Bronchial epithelial cell (primary cell): ENCODE data around the gene JPH4. TPM values are rescaled to one million over a fixed set of nuclear protein-coding genes. Genes with fewer than 3 reads are reported as not detected.
A peak's percentile ranks its signal among the peaks of the same experiment; 100 is the strongest.

Experiments
- DNase-seq: peaks from one replicate; pipeline ENCODE4 v3.0.0-alpha.2; 2010; ENCODE audit warnings: low read depth
- FAIRE-seq: peaks from 2 replicates; lab custom pipeline; 2011; peaks lifted over from hg19 to GRCh38; lab: Jason Lieb, UNC
- H3K27me3 ChIP-seq: 2 replicates; pipeline ENCODE4 v1.5.1; 2011; ENCODE audit warnings: low read length; ENCODE audit not compliant: control insufficient read depth, insufficient read depth
- H3K36me3 ChIP-seq: 2 replicates; pipeline ENCODE4 v1.5.1; 2011; ENCODE audit warnings: low read length; ENCODE audit not compliant: control insufficient read depth, insufficient read depth
- H3K4me3 ChIP-seq: 2 replicates; pipeline ENCODE4 v1.5.1; 2011; ENCODE audit warnings: mild to moderate bottlenecking, low read depth, low read length, control low read depth
- total RNA-seq: library from RNA; depleted of rRNA; stranded (reverse); fragments of >200 nt; gene quantifications from 2 replicates; pipeline ENCODE4 v1.2.1, GENCODE V29; 2014
- TF ChIP-seq, protein P1 (sequence below): IDR thresholded peaks from 2 replicates; pipeline ENCODE4 v1.5.1; 2011; ENCODE audit warnings: mild to moderate bottlenecking, moderate library complexity, low read length, control low read depth, inconsistent platforms; ENCODE audit not compliant: insufficient read depth, severe bottlenecking

The JPH4 gene
- total RNA-seq, 1 donor from 2014 or later, result not detected

DNA sequence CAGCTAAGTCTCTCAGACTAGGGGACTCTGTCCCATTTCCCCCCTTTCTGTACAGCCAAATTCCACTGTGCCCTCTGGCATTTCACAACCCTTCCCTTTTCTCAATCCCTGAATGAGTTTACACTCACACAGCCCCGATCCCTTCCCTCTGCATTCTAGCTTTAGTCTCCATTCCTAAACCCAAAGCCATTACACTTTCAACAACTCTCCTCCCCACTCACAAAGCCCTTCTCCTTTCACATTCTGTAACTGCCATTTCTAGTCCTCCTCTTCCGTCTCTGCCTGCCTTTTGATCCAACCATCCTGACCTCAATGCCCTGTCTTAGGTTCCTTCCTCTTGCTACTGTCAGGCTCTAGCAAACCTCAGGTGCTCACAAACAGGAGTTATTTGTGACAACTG is 30.7 kb downstream of the JPH4 start:
- no peaks in the 10 kb centered on the region for H3K36me3 ChIP-seq
- H3K4me3 ChIP-seq, result no peak overlapping the region
- DNase-seq (no peak), FAIRE-seq (no peak)
- H3K27me3 ChIP-seq, result peaks cover 5% of the 10 kb centered on the region
- TF ChIP-seq, protein P1, sequence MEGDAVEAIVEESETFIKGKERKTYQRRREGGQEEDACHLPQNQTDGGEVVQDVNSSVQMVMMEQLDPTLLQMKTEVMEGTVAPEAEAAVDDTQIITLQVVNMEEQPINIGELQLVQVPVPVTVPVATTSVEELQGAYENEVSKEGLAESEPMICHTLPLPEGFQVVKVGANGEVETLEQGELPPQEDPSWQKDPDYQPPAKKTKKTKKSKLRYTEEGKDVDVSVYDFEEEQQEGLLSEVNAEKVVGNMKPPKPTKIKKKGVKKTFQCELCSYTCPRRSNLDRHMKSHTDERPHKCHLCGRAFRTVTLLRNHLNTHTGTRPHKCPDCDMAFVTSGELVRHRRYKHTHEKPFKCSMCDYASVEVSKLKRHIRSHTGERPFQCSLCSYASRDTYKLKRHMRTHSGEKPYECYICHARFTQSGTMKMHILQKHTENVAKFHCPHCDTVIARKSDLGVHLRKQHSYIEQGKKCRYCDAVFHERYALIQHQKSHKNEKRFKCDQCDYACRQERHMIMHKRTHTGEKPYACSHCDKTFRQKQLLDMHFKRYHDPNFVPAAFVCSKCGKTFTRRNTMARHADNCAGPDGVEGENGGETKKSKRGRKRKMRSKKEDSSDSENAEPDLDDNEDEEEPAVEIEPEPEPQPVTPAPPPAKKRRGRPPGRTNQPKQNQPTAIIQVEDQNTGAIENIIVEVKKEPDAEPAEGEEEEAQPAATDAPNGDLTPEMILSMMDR, result no peak

DNA sequence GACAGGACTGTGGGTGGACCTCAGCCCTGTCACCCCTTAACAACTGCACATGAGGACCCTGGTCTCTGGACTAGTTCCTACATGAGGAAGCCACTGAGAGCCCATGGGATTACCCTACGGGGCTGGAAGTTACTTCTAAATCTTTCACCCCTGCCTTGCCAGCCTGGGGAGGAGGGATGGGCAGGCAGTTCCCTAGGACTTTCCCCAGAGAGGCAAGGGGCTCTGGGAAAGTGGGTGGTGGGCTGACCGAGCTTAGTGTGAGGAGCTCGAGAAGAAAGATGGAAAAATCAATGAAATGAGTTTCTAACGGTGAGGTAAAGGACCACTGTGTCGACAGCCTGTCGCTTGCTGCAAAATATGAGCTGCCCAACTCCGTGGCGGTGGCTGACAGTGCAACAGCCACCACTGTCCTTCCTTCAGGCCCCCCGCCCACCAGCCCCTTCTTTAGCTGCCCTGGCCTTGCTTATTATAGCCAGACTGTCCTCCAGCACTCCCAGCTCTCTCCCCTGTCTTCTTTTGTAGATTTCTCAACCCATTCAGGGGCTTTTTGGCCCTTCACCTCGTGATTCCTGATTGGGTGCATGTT is 32.0 kb downstream of the JPH4 start:
- TF ChIP-seq, protein P1, result no peak

DNA sequence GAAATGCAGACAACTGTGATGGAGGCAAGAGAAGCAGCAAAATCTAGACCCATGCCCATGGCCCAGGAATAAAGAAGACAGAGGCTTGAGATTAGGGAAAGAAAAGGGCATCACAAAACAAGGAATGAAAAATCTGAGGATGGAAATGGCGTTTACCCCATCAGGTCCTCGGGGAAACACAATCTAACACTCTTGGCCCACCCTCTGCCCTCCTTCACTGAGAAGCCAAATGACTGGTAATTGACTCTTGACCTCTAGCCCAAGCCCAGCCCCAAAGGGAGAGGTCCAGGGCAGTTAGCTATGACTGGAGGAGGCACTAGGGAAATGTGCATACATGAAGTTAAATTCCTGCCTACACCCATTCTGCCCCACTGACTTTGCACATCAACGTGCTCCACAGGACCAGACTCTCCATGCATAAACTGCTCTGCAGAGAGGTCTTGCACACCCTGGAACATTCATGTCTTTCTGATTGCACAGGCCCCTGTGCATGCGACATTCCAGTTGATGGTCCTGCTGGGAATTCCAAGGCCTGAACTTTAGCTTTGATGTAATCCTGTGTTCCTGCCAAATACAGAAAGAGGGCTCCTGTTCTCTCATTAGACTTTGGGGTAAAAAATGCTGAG is 32.7 kb downstream of the JPH4 start:
- peak; percentile 70 for FAIRE-seq

More for the DNA sequence above, 32.0 kb downstream of the JPH4 start:
- Histone ChIP-seq H3K27me3 (peaks cover 5% of the 10 kb centered on the region), H3K4me3 (no peak overlapping the region), H3K36me3 (no peaks in the 10 kb centered on the region)
- DNase-seq (no peak), FAIRE-seq (no peak)

DNA sequence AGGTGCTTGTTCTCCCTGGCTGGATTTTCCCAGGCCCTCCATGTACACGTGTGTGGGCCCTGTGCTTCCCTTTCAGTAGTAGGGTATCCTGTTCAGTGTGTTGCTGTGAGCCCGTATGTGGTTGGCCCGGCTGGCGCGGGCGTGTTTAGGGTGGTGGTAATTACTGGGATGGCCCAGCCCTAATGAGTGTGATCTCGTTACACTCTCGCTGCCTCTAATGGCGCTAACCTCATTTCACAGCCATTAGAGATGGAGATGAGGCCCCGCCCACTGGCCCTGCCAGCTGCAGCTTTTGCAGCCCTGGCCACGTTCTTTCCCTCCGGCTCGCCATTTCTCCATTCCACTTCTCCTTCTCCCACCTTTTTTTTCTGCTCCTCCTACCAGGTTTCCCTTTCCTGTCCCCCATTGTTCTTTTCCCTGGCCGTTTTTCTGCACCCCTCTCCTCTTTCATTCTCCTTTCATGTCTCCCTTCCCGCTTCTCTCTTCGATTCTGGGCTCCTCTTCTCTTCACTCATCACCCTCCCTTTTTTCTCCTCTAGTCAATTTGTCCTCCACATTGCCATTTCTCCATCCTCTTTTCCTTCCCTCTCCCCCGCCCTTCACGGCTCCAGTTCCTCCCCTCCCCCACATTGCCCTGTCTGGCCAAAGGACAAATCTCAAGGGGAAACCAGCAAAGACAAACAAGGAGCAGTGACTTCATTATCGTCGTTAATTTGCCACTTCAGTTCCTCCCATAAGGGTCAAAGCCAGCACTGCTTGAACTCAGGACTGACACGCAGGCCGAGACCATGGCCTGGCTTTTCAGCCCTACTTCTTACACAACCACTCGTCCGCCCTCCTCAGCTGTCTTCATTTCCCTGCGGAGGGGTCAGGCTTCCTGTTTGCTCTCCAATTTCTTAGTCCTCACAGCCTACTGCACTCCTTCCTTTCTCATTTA is 33.8 kb downstream of the JPH4 start:
- no peak for FAIRE-seq
- peaks cover 1% of the 10 kb centered on the region for H3K27me3 ChIP-seq

More for the DNA sequence above, 32.7 kb downstream of the JPH4 start:
- TF ChIP-seq, protein P1, result no peak
- Histone ChIP-seq H3K4me3 (no peak overlapping the region), H3K36me3 (no peaks in the 10 kb centered on the region), H3K27me3 (peaks cover 5% of the 10 kb centered on the region)
- no peak for DNase-seq

DNA sequence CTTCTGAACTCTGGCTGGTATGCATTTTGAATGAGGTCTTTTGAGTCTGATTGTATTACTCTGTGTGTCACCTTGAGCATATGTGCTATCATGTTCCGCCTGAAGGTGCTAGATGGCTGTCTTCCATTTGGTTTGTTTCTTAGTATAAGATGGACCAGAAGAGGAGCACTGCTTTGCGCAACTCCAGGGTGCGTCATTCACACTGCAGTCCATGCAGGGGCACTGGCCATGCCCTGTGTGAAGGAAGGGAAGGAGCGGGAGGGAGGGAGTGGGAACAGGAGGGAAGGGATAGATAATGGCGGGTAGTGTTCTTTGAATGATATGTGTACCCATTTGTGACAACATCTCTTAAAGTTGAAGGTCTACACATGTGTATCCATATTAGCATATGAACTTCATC is 35.2 kb downstream of the JPH4 start:
- no peaks in the 10 kb centered on the region for H3K27me3 ChIP-seq
- DNase-seq (no peak), FAIRE-seq (no peak)
- H3K36me3 ChIP-seq, result no peaks in the 10 kb centered on the region
- TF ChIP-seq, protein P1, result no peak
- H3K4me3 ChIP-seq, result no peak overlapping the region

More for the DNA sequence above, 33.8 kb downstream of the JPH4 start:
- Histone ChIP-seq H3K36me3 (no peaks in the 10 kb centered on the region), H3K4me3 (no peak overlapping the region)
- DNase-seq, result no peak
- TF ChIP-seq, protein P1, result no peak
